MV-4-11 (cell line): ENCODE measurements around the gene AGRN.
"Not testable (repeated sequence)": the region's sequence is repeated elsewhere in the genome, so short reads cannot be mapped to it uniquely, and the experiment has no call there.

Experiments
- DNase-seq: peaks from one replicate; lab custom pipeline; 2025; lab: John Stamatoyannopoulos, UW

The AGRN gene

DNA sequence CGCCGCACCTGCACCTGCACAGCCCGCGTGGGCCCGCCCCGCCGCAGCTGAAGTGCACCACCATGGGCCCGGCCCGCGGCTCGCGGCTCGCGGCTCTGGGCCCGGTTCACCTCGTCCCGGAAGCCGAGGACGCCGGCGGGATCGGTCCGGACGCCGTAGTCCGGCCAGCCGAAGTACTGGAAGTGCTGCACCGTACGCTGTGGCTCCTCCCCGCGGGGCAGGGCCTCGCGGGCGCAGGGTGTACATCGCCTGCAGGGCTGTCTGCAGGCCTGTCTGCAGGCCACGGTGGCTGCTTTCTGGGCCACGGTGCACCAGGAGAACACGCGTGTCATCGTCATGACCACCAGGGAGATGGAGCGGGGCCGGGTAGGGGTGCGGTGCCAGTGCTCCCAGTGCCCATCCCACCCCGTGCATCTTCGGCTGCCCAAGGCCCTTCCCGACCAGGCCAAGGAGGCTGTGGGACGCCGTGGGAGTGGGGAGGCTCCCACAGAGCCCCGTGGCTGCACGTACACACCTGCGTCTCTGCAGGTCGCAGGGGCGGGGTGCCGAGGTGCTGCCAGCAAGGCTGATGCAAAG, 47.5 kb downstream of the AGRN start:
- no peak for DNase-seq

GRCh38 chr1:1067860-1068516, 48.1 kb downstream of the AGRN start:
- no peak for DNase-seq

GRCh38 chr1:1068517-1069055, 48.7 kb downstream of the AGRN start:
- DNase-seq: no peak

DNA sequence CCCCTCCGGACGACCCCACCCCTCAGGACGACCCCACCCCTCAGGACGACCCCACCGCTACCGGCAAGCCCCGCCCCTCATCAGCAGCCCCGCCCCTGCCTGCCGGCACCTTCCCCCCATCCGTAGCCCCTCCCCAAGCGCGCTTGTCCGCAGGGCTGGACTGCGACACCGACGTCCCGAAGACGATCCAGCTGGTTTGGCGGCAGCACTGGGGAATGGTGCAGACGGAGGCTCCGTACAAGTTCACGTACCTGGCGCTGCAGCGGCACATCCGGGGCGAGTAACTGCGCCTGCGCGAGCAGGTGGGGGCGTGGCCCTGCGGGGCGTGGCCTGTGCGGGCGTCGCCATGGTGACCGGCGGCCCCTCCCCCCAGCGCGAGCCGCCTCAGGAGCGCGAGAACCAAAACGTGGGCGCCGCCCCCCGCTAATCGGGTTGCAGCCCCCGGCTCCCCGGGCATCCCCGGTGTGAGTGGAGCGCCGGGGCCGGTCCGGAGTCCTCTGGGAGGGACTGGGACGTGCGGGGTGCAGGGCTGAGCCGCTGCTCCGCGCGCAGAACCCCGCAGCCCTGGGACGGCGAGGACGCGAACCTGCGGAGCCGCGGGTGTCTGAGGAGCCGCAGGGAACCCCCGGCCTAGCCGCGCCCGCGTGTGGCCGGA, 49.3 kb downstream of the AGRN start:
- DNase-seq: peak; percentile 52

DNA sequence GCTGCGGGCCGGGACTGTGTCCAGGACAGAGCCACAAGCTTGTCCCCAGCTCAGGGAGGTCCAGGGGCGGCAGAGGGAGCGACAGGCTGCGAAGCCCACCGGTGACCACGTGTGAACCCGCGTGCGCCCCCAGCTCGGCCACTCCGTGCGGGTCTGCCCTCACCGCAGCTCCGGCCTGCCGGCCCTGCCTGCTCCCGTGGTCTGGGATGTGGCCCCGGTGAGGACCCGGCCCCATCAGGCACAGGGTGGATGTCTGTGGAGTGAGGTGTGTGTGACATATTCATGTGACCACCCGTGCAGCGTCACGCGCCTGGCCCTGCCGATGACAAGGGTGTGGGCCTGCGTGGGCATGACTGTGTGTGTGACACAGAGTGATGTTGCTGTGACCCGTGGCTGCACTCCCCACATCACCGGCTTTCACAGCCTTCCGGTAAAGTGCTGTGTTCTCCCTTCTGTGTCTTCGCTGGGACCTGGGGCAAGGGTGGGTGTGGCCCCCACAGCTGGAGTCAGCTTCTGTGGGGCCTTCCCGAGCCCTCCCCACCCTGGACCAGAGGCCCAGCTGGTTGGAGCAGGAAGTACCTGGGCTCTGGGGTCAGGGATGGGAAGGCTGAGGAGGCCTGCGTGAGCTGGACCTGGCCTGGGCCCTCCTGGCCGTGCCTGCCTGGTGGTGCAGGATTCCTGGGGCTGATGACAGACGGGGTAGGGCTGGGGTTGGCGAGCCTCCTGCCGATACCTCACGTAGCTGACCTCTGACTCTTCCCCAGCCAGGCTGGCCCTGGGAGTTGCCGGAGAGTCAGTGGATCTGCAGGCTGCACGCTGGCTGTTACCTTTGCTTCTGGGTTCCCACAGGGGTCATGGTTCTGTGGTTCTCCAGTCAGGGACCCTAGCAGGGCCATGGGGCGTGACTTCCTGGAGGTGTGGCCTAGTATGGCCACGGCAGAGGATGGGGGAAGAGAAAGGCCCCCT, 50.1 kb downstream of the AGRN start:
- DNase-seq: no peak

DNA sequence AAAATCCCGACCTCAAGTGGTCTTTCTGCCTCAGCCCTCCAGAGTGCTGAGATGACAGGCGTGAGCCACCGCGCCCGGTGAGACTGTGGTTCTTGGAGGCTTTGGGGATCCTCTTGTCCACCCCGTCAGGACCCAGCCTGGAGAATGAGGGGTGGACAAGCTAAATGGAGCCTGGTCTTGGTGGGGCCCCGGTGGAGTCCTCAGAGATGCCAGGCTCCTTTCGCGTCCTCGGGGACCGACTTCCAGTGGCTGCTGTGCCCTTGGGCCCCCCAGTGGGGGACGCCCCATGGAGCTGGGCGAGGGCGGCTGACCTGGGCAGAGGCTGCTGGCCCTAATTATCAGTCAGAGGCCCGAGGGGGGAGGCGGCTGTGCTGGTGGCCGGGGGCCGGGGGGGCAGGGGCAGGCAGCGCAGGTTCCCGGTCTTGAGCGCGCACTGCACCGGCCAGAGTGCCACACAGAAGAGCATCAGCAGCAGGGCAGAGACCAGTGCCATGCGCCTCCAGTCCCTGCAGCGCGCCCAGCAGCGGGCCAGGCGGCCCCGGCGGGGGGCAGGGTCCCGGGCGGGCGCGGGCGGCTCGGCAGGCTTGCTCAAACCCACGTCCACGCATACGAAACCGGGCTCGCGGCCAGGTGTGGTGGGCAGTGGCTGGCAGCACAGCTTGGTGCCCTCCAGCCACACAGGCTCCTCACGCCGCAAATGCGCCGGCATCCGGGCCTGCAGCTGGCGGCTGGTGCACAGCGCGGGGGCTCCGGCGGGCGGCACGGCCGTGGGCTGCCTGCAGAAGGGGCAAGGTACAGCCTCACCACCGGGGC, 51.8 kb downstream of the AGRN start:
- DNase-seq: no peak

DNA sequence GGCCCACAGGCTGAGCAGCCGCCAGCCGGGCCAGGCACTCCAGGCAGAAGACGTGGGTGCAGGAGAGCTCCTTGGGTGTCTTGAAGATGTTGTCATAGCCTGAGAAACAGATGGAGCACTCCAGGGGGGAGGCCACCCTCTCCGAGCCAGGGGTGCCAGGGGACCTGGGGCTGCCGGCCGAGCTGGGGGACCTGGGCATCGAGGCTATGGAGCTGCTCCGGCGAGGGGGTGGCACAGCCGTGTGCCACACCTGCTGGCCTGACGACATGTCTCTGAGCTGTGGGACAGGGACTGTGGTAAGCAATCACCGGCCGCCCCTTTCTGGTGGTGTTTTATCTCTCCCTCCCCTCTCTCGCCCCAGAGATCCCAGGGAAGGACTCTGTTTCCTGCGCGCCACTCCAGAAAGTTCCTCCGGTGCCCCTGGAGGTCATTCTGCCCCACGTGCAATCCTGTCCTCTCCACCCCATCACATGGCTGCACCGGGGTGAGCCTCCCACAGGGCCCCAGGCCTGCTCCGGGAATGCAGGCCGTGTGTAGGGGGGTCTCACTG, 52.5 kb downstream of the AGRN start:
- DNase-seq: no peak

GRCh38 chr1:1072849-1073742, 53.2 kb downstream of the AGRN start:
- no peak for DNase-seq

DNA sequence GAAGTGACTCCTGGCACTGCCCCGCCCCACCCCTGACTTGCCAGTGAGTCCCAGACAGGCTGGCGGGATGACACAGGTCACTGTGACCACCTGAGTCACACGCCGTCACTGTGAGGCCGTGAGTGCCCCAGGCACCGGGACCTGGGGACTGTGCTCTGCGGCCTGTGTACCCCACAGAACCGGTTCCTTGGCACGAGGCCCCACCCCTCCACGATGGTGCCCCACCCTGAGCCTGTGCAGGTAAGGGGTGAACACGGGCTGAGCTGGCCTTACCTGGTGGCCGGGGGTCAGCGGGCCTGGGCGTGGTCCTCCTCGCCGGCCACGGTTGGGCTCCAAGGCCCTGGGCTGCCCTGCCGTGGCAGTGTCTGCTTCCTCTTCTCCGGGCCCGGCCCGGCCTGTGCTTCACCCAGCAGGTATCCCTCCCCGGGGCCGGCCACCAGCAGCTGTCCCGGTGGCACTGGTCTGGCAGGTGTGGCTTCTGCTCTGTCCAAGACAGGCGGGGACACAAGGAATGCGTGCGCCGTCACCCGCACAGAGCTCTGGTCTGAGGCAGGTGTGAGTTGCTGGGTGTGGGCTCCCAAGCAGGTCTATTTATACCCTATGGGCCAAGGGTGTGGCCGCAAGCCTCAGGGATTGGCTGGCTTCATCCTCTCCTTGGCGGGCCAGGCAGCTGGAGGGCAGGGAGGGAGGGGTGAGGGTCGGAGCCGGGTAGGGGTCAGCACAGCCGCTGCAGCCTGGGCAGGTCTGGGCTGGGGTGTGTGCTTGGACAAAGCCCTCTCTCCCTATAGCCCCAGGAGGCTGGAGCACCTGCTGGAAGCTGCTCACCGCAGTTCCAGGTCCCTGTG, 54.0 kb downstream of the AGRN start, which contains the start of gene RNF223:
TSS of gene RNF223 (minus strand) at position 564 of the 845 bp plus-strand sequence. CDS start 1,740 bp downstream, outside the sequence.
- no peak for DNase-seq

- DNase-seq: no peak
These were observed 54.8 kb downstream of the AGRN start for GRCh38 chr1:1074631-1075147.

GRCh38 chr1:1075148-1075935, 55.4 kb downstream of the AGRN start:
- no peak for DNase-seq

DNA sequence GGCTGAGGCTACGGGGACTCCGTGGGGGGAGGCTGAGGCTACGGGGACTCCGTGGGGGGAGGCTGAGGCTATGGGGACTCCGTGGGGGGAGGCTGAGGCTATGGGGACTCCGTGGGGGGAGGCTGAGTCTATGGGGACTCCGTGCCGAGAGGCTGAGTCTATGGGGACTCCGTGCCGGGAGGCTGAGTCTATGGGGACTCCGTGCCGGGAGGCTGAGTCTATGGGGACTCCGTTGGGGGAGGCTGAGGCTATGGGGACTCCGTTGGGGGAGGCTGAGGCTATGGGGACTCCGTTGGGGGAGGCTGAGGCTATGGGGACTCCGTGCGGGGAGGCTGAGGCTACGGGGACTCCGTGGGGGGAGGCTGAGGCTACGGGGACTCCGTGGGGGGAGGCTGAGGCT, 57.5 kb downstream of the AGRN start:
- not testable (repeated sequence) for DNase-seq

DNA sequence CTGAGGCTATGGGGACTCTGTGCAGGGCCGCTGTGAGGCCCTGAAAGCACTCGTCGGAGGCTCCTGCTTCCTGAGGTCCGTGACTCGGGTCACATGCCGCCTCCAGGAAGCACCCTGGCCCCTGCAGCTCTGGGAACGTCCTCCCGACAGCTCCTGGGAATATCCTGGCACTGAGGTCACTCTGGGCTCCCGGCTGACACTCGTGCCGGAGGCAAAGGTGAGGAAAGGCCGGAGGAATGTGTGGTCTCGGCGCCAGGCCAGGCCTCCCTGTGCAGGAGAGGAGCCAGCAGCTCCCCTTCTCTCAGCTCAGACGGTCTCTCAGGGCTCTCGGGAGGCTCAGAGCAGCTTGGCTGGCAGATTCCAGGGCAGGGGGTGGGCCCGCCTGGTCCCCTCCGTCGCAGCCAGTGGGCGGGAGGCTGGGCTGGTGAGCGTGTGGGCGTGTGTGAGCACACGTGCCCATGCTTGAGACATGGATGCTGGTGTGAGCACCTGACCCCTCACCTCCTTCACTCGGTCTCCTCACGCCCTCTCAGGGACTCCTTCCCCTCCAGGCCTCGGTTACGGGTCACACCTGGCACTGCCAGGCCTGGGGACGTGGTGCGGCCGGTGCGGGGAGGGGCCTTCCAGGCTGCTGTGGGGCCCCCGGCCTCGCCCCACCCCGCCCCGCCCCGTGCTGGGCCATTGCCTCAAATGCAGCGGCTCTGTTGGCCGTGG, 59.6 kb downstream of the AGRN start:
- DNase-seq: no peak

- no peak for DNase-seq
These were observed 60.3 kb downstream of the AGRN start for GRCh38 chr1:1080122-1080757.

DNA sequence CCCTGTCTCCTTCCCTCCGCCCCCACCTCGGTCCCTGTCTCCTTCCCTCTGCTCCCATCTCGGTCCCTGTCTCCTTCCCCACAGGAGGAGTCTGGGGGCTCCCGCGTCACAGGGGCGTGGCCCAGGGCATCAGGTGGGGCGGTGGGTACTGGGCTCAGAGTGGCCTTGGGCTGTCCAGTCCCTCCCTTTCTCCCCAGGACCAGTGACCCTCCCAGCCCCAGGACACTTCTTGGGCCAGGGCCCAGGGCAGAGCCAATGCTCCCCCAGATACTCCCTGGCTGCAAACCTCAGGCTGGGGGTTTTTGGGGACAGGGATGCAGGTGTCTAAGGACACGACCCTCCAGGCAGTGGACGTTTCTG, 61.0 kb downstream of the AGRN start:
- DNase-seq: no peak
